AG08396 (cell line): ENCODE results near the gene PXDN.

Experiments
- DNase-seq: peaks from one replicate; pipeline ENCODE4 v3.0.0; 2012; ENCODE audit warnings: low spot score, mixed read lengths

The PXDN gene

DNA sequence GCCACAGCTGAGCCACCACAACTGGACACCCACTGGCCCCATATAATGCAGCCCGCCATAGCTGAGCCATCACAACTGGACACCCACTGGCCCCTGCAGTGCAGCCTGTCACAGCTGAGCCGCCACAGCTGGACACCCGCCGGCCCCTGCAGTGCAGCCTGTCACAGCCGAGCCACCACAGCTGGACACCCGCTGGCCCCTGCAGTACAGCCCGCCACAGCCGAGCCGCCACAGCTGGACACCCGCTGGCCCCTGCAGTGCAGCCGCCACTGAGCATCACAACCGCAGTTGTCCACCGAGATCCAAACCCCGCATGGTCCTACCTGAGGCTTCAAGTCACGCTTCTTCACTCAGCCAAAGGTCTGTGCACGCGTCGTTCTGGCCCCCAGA is 134.2 kb downstream of the PXDN start:
- no peak for DNase-seq

DNA sequence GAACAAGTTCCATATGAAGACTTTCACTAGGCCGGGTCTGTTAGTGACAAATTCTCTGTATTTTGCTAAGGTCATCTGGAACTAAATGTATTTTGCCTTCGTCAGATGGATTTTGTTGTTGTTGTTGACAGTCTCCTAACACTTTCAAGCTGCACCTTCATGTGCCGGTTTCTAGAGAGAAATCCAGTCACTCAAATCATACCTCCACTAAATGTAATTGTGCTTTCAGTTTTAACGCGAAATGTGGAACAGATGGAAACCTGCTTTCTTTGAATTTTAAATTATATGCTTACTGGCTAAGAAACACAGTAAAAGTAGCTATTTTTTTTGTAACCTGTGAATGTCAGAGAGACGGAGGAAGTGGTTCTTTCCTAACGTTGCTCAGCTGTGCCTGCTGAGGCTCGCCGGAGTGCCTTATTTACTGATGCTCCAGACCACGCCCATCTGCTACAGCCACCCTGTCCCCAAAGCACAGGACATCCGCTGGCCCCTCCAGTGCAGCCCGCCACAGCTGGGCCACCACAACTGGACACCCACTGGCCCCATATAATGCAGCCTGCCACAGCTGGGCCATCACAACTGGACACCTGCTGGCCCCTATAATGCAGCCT is 134.7 kb downstream of the PXDN start:
- no peak for DNase-seq

GRCh38 chr2:1609040-1609439 is 135.3 kb downstream of the PXDN start:
- DNase-seq, result no peak

- peak; percentile 49 for DNase-seq
Measured at GRCh38 chr2:1607971-1608688, 136.2 kb downstream of the PXDN start.

DNA sequence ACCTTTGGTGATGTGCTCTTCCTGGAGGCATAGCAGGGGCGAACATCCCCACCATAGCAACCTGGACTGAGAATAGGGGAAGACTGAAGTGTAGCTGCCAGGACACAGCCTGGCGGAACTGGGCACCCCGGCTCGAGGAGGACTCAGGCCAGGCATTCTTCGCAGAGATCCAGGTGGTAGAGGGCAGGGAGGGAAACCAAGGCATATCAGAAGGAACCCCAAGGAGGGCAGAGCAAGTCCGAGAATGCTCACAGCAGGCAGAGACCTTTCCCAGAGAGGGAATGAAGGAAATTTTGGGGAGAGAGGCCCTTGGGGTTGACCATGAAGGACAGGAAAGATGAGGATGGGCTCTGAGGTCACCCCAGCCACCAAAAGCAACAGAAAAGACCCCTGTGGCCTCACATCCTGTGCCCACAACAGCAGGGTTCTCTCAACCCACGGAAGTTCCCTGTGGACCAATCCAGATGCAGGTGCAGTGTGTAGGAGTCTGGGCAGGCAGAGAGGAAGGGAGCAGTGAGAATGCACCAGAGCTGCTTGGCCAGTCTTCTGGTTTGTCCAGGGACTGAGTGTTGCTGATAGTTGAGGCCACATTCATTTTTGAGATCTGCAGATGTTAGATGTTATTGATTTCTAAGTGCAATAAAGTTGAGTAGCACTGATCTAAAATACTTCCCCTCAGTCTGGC is 136.9 kb downstream of the PXDN start:
- DNase-seq, result no peak

- no peak for DNase-seq
Measured at GRCh38 chr2:1606421-1607235, 137.7 kb downstream of the PXDN start.

DNA sequence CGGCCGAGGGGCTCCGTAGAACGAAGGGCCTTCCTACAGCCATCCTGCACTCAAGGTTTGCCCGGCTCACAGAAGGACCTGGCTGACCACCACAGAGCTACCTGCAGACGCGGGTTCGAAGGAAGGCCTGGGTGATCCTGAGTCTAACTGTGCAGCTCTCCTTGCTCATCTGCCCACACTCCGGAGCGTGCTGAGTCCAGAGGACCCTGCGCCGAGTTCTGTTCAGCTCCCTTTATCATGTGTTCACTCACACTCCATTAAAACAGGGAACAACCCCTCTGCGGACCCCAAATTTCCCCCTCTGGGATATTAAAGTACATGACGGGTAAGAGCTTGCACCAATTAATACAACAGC is 138.3 kb downstream of the PXDN start:
- DNase-seq, result no peak

GRCh38 chr2:1605102-1606045 is 138.9 kb downstream of the PXDN start:
- DNase-seq, result peak; percentile 60

- DNase-seq, result no peak
Measured at GRCh38 chr2:1603521-1603920, 140.8 kb downstream of the PXDN start.

- DNase-seq, result no peak
Measured at GRCh38 chr2:1603059-1603458, 141.3 kb downstream of the PXDN start.

DNA sequence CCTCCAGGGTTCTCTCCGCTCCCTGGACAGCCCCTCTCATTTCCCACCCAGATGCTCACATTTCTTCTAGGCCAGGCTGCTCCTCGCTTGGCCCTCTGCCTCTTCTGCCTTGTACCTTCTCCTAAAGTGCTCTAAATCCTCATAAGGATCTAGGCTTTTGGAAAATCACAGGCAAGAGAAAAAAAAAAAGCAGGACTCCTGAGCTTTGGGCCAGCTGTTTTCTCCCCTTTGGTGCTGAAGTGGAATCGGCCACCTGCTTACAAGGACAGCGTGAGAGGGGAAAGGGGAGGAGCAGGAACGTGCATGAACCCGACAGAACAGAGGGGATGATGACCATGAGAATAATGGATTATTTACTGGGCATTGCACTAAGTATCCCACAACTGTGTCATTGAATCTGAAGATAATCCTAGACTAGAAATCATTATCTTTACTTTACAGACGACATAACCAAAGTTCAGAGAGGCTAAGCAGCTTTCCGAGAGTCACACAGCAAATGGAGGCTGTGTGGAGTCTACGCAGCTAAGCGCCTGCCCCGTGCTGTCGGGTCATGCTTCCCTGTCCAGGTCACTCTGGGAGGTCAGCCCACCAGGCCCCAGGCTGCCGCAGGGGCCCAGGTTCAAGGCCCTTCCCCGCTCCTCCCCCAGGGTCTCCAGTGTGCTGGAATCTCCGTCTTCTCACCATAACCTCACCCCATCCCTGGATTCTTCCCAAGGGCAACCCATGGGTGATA is 141.9 kb downstream of the PXDN start:
- no peak for DNase-seq

DNA sequence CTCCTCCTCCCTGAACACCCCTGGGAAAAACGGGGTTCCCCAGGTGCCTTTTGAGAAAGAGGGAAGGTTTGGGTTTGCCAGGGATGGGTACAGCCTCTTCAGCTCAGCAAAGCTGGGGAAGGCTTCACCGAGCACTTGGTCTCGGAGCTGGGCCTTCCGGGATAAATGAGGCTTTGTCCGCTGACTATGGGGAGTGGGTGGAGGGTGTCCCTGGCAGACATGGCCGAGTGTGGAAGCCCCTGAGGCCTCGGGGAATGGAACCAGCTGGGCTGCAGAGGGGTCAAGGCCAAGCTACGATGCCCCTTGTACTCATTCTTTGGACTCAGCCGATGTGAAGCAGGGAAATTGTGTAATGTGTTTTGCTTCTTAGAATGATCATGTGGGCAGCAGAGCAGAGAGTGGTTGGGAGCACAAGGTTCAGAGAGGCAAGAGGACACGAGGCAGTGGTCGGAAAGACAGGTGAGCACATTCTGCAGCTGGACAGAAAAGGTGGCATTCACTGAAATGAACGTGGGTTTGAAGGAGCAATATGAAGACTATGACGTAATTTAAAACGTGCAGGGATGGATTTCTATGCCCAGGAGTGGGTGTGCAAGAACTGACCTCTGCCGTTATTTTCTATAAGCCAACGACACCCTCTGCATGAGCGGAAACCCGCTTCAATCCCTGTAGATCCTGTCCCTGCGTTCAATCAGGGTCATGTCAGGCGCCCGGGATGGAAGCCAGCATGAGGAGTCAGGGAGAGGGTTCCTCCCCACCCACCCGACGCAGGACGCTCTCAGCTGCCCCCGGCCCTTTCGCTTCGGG is 142.6 kb downstream of the PXDN start:
- DNase-seq, result no peak

DNA sequence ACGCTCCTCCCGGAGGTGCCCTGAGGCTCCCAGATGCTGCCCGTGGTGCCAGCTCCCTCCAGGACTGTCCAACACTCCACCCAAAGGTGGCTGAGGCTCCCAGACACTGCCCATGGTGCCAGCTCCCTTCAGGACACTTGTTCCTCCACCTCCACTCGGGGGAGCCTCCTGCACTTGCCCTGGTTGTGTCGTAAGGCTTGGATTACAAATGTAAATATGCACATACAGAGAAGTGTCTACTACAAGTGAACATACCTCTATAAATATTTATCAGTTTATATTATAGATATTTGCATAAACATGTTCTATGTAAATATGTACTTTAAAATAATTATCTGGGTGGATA is 143.3 kb downstream of the PXDN start:
- no peak for DNase-seq

- DNase-seq, result peak; percentile 63
Measured at GRCh38 chr2:1600191-1601066, 143.9 kb downstream of the PXDN start.

GRCh38 chr2:1599301-1600085 is 144.8 kb downstream of the PXDN start:
- DNase-seq, result no peak

DNA sequence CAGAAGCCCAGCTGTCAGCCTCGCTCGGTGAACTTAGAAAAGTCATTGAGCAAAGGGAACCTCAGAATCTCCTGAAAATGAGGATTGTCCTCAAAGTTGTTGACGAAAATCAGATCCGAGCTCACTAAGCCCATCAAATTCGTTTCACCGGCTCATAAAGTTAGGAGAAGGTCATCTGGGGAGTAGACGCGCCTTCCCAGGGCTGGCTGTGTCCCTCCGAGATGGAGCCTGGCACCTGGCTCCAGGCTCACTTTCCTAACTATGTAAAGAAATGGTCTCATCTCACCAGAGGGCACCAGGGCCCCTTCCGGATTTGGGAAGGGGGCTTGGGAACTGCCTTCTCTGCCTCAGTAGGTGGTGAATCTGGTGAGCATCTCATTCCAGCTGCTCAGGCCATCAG is 145.5 kb downstream of the PXDN start:
- DNase-seq, result no peak

DNA sequence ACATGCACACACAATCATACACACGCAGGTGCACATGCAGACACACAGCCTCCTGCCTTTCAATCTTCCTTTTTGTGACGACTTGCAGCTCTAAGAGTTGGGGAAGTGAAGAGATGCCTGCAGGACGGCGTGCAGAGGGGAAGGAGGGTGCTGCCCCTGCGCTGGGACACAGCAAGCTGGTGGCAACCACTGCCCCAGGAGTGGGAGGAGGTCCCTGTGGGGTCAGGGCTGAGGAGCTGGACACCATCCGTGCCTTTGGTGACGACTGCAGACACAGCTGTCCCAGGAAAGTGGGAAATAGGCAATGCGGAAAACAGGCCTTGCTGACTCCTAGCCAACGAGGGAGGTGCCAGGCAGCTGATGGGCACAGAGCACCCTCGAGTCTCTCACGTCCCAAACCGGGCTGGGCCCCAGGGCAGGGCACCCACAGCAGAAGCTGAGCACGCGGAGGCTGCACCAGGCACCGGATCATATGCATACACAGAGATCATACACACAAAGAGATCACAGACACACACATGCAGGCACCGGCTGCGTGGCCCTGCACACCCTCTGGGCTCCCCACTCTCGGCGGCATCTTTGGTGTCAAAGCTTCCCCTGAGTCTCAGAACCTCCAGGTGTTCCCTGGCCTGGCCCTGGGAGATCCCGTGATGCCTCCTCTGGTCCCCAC is 146.1 kb downstream of the PXDN start:
- DNase-seq, result no peak

- no peak for DNase-seq
Measured at GRCh38 chr2:1595274-1595673, 149.0 kb downstream of the PXDN start.
